ENCODE data around the gene CUL4A. TPM values are rescaled to one million over a fixed set of nuclear protein-coding genes. Genes with fewer than 3 reads are reported as not detected.
A peak's percentile ranks its signal among the peaks of the same experiment; 100 is the strongest.

Gene CUL4A
- total RNA-seq, 3 donors from 2014 or later (not counting 1 experiment from before 2014, with no cell fraction given) = 56.3 to 97.8 (median 97.7) TPM

DNA sequence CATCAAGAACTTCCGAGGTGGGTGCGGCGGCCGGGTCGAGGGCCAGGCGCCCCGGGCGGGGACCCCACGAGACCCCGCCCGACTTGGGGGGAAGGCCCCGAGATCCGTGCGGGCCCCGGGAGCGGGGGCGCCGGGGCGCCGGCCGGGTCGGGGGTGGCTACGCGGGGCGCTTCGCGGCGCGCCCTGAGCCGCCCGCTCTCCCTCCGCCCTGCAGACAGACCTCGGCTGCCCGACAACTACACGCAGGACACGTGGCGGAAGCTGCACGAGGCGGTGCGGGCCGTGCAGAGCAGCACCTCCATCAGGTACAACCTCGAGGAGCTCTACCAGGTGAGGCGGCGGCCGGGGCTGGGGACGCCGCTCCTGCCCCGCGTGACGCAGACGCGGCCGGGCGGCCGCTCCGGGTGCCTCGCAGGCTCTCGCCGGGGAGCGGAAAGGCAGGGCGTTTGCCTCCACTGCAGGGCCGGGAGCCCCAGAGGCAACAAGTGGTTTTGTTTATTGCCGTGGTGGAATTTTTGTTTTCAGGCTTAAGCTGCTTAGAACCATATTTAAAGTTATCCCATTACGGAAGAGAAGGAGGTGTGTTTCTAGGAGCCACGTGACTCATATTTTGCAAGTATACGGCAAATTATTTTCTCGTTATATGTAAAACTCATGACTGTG lies 477 bp downstream of the CUL4A start:
- TF ChIP-seq, protein P1, sequence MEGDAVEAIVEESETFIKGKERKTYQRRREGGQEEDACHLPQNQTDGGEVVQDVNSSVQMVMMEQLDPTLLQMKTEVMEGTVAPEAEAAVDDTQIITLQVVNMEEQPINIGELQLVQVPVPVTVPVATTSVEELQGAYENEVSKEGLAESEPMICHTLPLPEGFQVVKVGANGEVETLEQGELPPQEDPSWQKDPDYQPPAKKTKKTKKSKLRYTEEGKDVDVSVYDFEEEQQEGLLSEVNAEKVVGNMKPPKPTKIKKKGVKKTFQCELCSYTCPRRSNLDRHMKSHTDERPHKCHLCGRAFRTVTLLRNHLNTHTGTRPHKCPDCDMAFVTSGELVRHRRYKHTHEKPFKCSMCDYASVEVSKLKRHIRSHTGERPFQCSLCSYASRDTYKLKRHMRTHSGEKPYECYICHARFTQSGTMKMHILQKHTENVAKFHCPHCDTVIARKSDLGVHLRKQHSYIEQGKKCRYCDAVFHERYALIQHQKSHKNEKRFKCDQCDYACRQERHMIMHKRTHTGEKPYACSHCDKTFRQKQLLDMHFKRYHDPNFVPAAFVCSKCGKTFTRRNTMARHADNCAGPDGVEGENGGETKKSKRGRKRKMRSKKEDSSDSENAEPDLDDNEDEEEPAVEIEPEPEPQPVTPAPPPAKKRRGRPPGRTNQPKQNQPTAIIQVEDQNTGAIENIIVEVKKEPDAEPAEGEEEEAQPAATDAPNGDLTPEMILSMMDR (IDR thresholded peaks at IDR 0.05) = no peak
- H3K4me1 Mint-ChIP-seq = peaks cover 44 to 55% of the 10 kb centered on the region in 2 donors
- no peaks in the 10 kb centered on the region for H3K27me3 ChIP-seq (ENCODE audit: control insufficient read depth, insufficient read depth, low read length)
- peak overlapping the region; percentile 64 to 82 for H3K27ac Mint-ChIP-seq
- under 1% methylated on average over 67 of the region's 67 CpGs for WGBS (ENCODE audit: insufficient coverage)
- H3K4me1 ChIP-seq (ENCODE audit: control insufficient read depth, insufficient read depth, low read length) = peaks cover 30% of the 10 kb centered on the region
- no peaks in the 10 kb centered on the region for H3K36me3 Mint-ChIP-seq
- H3K4me3 ChIP-seq (ENCODE audit: low read length) = peak overlapping the region; percentile 44
- DNase-seq = peak; percentile 54 to 89
- H3K4me3 Mint-ChIP-seq = peak overlapping the region; percentile 82
- H3K9me3 ChIP-seq (ENCODE audit: control insufficient read depth, insufficient read depth, low read length) = no peaks in the 10 kb centered on the region
- ATAC-seq = peak; percentile 40 to 63 (median 57)
- no peaks in the 10 kb centered on the region for H3K27me3 Mint-ChIP-seq (ENCODE audit: low read depth in 2 of 2)
- intact Hi-C loops (cut with micrococcal nuclease) = loop anchor here (2.0 to 5.0 kb wide), 3 partner anchors 23 to 87 kb away; partner anchors contain the start of gene LAMP1
- no peaks in the 10 kb centered on the region for H3K9me3 Mint-ChIP-seq
- peak overlapping the region; percentile 51 for H3K27ac ChIP-seq (ENCODE audit: low read length)
- H3K36me3 ChIP-seq (ENCODE audit: control insufficient read depth, insufficient read depth, low read length) = peaks cover 7% of the 10 kb centered on the region

DNA sequence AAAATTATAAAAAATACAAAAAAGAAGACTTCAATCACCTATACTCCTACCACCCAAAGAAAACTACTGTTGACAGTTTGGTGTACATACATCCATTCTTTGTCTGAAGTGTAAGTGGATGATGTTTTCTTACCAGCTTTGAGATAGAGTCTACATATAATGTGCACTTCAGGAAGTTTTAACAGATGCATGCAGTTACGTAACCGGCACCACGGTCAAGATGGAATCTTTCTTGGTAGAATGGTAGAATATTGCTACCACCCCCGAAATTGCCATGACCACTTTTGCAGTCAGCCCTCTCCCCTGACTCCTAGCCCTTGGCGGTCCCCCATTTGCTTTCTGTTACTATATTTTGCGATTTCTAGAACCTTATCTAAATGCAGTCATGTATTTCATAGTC lies 1.4 kb downstream of the CUL4A start:
- no peaks in the 10 kb centered on the region for H3K9me3 Mint-ChIP-seq
- no peaks in the 10 kb centered on the region for H3K27me3 Mint-ChIP-seq (ENCODE audit: low read depth in 2 of 2)
- no peak overlapping the region for H3K27ac ChIP-seq (ENCODE audit: low read length)
- H3K4me1 Mint-ChIP-seq = peaks cover 34 to 45% of the 10 kb centered on the region in 2 donors
- DNase-seq (no peak), ATAC-seq (no peak)
- H3K4me3 Mint-ChIP-seq = peak overlapping the region; percentile 53
- intact Hi-C loops (cut with micrococcal nuclease) = no loop called here
- H3K27ac Mint-ChIP-seq = peak overlapping the region in 1 of 2 donors; percentile 82
- no peaks in the 10 kb centered on the region for H3K36me3 Mint-ChIP-seq
- WGBS (ENCODE audit: insufficient coverage) = 86% methylated on average over 5 of the region's 6 CpGs
- no peaks in the 10 kb centered on the region for H3K27me3 ChIP-seq (ENCODE audit: control insufficient read depth, insufficient read depth, low read length)
- H3K4me1 ChIP-seq (ENCODE audit: control insufficient read depth, insufficient read depth, low read length) = peaks cover 39% of the 10 kb centered on the region
- no peaks in the 10 kb centered on the region for H3K9me3 ChIP-seq (ENCODE audit: control insufficient read depth, insufficient read depth, low read length)
- no peak overlapping the region for H3K4me3 ChIP-seq (ENCODE audit: low read length)
- TF ChIP-seq, protein P1 (IDR thresholded peaks at IDR 0.05) = no peak
- peaks cover 7% of the 10 kb centered on the region for H3K36me3 ChIP-seq (ENCODE audit: control insufficient read depth, insufficient read depth, low read length)

DNA sequence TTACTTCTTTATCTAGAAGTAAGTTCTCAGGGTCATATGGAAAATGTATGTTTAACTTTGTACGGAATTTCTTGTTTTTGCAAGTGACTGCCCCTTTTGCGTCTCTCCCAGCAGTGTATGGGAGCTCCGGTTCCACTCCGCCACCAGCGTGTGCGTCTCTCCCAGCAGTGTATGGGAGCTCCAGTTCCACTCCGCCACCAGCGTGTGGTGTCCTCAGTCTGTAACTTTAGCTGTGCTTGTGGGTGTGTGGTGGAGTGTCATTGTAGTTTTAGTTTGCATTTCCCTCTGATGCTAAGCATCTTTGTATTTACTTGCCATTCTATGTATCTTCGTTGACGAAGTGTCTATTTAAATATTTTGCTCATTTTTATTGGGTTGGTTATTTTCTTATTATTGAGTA lies 2.4 kb downstream of the CUL4A start:
- DNase-seq = peak in 1 of 2 donors; percentile 40
- TF ChIP-seq, protein P1 (IDR thresholded peaks at IDR 0.05) = no peak

More for the DNA sequence above, 2.4 kb downstream of the CUL4A start:
- Histone ChIP-seq H3K27me3 (ENCODE audit: control insufficient read depth, insufficient read depth, low read length) (no peaks in the 10 kb centered on the region), H3K9me3 (ENCODE audit: control insufficient read depth, insufficient read depth, low read length) (no peaks in the 10 kb centered on the region), H3K36me3 (ENCODE audit: control insufficient read depth, insufficient read depth, low read length) (peaks cover 7% of the 10 kb centered on the region), H3K4me3 (ENCODE audit: low read length) (no peak overlapping the region), H3K27ac (ENCODE audit: low read length) (no peak overlapping the region), H3K4me1 (ENCODE audit: control insufficient read depth, insufficient read depth, low read length) (peaks cover 38% of the 10 kb centered on the region)
- H3K9me3 Mint-ChIP-seq = no peaks in the 10 kb centered on the region
- ATAC-seq = no peak
- WGBS (ENCODE audit: insufficient coverage) = 96% methylated on average over 9 of the region's 10 CpGs
- no peaks in the 10 kb centered on the region for H3K27me3 Mint-ChIP-seq (ENCODE audit: low read depth in 2 of 2)
- intact Hi-C loops (cut with micrococcal nuclease) = no loop called here
- H3K36me3 Mint-ChIP-seq = no peaks in the 10 kb centered on the region
- H3K27ac Mint-ChIP-seq = peak overlapping the region; percentile 12 to 71
- peak overlapping the region; percentile 53 for H3K4me3 Mint-ChIP-seq
- H3K4me1 Mint-ChIP-seq = peaks cover 26 to 36% of the 10 kb centered on the region in 2 donors

Data from natural killer cell (primary cell).